Brain microvascular endothelial cell (primary cell): ENCODE measurements around the gene PLEKHB2.
"Not testable (repeated sequence)": the region's sequence is repeated elsewhere in the genome, so short reads cannot be mapped to it uniquely, and the experiment has no call there.

Experiments used
- DNase-seq: peaks from one replicate; pipeline ENCODE4 v3.0.0-alpha.2; 2020
- H3K27ac ChIP-seq: fragments of 250-450 bp; sonication (Bioruptor Pico); 2 replicates; pipeline ENCODE4 v1.5.1; 2020; ENCODE audit warnings: mild to moderate bottlenecking, moderate library complexity
- H3K27me3 ChIP-seq: fragments of 250-450 bp; sonication (Bioruptor Pico); replicated peaks from 2 replicates; pipeline ENCODE4 v1.5.1; 2020; ENCODE audit warnings: mild to moderate bottlenecking
- H3K36me3 ChIP-seq: fragments of 250-450 bp; sonication (Bioruptor Pico); replicated peaks from 2 replicates; pipeline ENCODE4 v1.5.1; 2020; ENCODE audit warnings: mild to moderate bottlenecking
- H3K4me3 ChIP-seq: 2 replicates; pipeline ENCODE4 v1.5.1; 2011; ENCODE audit warnings: low read depth, mild to moderate bottlenecking, control low read depth, low read length, moderate library complexity
- in situ Hi-C: cut with HindIII; loops from 2 replicates; pipeline ENCODE4 v1.10.0; 2017; ENCODE audit warnings: low sequenced_read_pairs, low pct_ligation_motif_present
- TF ChIP-seq, protein P1 (sequence below): IDR thresholded peaks from 2 replicates; pipeline ENCODE4 v1.5.1; 2011; ENCODE audit warnings: low read depth, mild to moderate bottlenecking, moderate library complexity, low read length, control low read depth, inconsistent platforms; ENCODE audit errors: missing control alignments

Gene PLEKHB2

DNA sequence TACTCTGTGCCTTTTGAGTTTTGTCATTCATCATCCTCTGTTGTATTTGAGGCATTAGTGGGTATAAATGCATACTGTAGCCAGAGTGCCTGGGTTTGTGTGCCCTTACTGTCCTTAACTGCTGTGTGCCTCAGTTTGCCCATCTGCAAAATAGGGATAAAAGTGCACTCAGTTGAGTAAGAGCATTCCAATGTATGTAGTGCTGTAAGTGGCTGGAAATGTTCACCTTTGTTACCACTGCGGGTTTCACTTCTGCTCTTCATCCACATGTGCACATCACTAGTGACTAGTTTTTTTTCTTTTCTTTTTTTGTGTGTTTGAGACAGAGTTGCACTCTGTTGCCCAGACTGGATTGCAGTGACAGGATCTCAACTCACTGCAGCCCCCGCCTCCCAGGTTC lies 39.9 kb downstream of the PLEKHB2 start:
- no peak for DNase-seq
- TF ChIP-seq, protein P1, sequence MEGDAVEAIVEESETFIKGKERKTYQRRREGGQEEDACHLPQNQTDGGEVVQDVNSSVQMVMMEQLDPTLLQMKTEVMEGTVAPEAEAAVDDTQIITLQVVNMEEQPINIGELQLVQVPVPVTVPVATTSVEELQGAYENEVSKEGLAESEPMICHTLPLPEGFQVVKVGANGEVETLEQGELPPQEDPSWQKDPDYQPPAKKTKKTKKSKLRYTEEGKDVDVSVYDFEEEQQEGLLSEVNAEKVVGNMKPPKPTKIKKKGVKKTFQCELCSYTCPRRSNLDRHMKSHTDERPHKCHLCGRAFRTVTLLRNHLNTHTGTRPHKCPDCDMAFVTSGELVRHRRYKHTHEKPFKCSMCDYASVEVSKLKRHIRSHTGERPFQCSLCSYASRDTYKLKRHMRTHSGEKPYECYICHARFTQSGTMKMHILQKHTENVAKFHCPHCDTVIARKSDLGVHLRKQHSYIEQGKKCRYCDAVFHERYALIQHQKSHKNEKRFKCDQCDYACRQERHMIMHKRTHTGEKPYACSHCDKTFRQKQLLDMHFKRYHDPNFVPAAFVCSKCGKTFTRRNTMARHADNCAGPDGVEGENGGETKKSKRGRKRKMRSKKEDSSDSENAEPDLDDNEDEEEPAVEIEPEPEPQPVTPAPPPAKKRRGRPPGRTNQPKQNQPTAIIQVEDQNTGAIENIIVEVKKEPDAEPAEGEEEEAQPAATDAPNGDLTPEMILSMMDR: no peak
- Histone ChIP-seq H3K27me3 (no peaks in the 10 kb centered on the region), H3K27ac (no peak overlapping the region), H3K36me3 (peaks cover 35% of the 10 kb centered on the region), H3K4me3 (no peak overlapping the region)
- in situ Hi-C loops: no loop called here

DNA sequence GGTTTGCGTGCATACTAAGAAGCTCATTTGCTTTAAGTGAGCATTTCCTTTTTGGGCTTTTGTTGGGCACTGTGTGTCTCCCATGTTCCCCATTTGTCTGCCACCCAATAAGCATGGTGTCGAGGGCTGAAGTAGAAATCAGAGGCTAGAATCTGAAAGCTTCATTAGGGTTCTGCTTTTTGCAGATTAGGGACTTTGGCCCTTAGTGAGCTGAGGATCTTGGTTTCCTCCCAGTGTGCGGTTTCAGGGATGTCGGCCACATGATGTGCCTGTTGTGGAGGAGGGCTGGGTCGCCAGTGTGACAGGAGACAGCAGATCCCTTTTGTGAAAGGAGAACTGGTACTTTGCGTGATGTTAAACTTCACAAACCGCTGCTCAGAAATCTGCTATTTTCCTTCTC lies 41.1 kb downstream of the PLEKHB2 start:
- H3K27ac ChIP-seq: no peak overlapping the region
- TF ChIP-seq, protein P1: no peak
- H3K36me3 ChIP-seq: peaks cover 32% of the 10 kb centered on the region
- DNase-seq: no peak
- no peak overlapping the region for H3K4me3 ChIP-seq
- H3K27me3 ChIP-seq: no peaks in the 10 kb centered on the region
- in situ Hi-C loops: no loop called here

DNA sequence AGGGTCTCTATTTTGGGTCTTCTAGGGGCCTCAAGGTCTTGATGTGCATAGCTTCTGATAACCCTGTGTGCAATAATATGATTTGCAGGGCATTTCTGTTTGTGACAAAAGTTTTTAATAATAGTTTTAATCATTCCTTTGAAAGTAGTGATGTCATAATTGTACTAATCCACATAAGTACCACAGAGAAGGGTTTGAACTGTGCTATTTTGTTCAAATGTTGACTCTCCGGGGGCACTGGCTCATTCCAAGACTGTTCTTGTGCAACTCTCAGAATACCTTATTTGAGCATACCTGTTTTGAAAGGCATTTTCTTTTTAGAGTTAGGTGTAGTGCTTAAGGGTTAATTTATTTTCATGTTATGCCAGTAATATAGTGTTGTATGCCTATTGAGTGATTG lies 41.6 kb downstream of the PLEKHB2 start:
- peaks cover 29% of the 10 kb centered on the region for H3K36me3 ChIP-seq
- H3K4me3 ChIP-seq: no peak overlapping the region
- in situ Hi-C loops: no loop called here
- TF ChIP-seq, protein P1: no peak
- H3K27me3 ChIP-seq: no peaks in the 10 kb centered on the region
- H3K27ac ChIP-seq: no peak overlapping the region
- no peak for DNase-seq

DNA sequence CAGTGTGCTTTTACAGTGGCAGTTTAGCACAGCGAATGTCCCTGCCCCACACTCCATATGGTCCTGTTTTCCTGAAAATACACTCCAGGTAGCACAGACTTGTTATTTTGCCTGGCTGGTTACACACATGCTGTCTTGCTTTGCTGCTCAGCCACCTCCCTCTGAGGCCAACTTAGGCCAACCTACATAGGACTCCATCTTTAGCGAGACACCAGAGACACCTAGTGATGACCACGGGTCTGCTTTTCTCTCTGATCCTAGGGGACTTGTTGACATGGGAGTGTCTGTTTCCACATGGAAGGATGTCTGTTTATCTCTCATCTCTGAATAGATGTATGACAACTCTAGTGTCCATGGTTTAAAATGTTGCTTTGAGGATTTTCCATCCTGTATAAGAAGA lies 43.3 kb downstream of the PLEKHB2 start:
- Histone ChIP-seq H3K27ac (no peak overlapping the region), H3K36me3 (peaks cover 26% of the 10 kb centered on the region), H3K4me3 (no peak overlapping the region), H3K27me3 (no peaks in the 10 kb centered on the region)
- TF ChIP-seq, protein P1: no peak
- no peak for DNase-seq
- in situ Hi-C loops: no loop called here

DNA sequence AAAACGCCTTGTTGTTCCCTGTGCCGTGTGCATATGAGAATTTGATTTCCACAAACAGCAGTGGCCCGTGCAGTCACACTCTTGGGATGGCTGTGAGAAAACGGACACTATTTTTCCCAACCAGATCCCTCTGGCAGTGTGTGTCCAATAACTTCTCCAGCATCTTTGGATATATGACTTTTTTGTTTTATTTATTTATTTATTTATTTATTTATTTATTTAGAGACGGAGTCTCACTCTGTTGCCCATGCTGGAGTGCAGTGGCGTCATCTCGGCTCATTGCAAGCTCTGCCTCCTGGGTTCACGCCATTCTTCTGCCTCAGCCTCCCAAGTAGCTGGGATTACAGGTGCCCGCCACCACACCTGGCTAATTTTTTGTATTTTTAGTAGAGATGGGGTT lies 45.0 kb downstream of the PLEKHB2 start:
- H3K36me3 ChIP-seq: peaks cover 24% of the 10 kb centered on the region
- not testable (repeated sequence) for DNase-seq

DNA sequence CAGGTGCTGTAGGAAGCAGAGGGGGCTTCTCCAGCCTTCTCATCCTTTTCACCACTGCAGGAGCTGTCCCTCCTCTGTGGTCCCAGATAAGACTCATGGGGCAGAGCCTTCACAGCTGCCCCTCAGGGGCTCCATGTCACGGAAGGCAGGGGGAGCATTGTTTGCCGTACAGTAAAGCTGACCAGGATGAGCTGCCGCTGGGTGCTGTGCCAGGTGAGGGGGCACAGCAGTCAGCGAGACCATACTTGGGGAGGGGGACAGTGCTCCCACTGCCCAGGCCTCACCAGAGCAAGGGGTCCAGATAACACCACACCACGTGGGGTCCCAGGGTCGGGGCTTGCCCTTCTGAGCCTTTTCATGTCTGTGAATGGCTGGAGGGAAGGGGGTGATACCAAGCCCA lies 46.3 kb downstream of the PLEKHB2 start:
- peaks cover 24% of the 10 kb centered on the region for H3K36me3 ChIP-seq
- in situ Hi-C loops: no loop called here
- TF ChIP-seq, protein P1: no peak
- no peaks in the 10 kb centered on the region for H3K27me3 ChIP-seq
- H3K4me3 ChIP-seq: no peak overlapping the region
- DNase-seq: no peak
- H3K27ac ChIP-seq: no peak overlapping the region

More for the DNA sequence above, 45.0 kb downstream of the PLEKHB2 start:
- in situ Hi-C loops, H3K4me3 ChIP-seq, H3K27ac ChIP-seq, H3K27me3 ChIP-seq: not testable (repeated sequence)
